PC-9 (cell line): ENCODE results near the gene CELF2.

Experiments used
- CTCF ChIP-seq: fragments of 200-600 bp; sonication (generic); conservative IDR thresholded peaks from 2 replicates; pipeline ENCODE4 v1.6.1; 2017; ENCODE audit warnings: mixed run types, antibody characterized with exemption, mild to moderate bottlenecking, moderate library complexity
- EZH2 ChIP-seq: fragments of 200-600 bp; sonication (generic); IDR thresholded peaks from 2 replicates; pipeline ENCODE4 v1.8.0; 2017; ENCODE audit warnings: antibody characterized with exemption, low read depth

GRCh38 chr10:11210211-11210922, 192.7 kb downstream of the CELF2 start:
- no peak for TF ChIP-seq CTCF
- TF ChIP-seq EZH2: no peak
